Neural cell (in vitro differentiated cells): ENCODE measurements around the gene URI1. TPM values are rescaled to one million over a fixed set of nuclear protein-coding genes. Genes with fewer than 3 reads are reported as not detected.

Experiments used
- H2AFZ ChIP-seq: fragments of 200-600, 300-800 bp; sonication (generic), shearing (Covaris generic); 2 replicates; pipeline ENCODE4 v1.6.0; 2014; ENCODE audit warnings: low read depth, mild to moderate bottlenecking, antibody characterized with exemption, low read length, moderate library complexity
- H3F3A ChIP-seq: fragments of 200-600 bp; shearing (Covaris generic); 2 replicates; pipeline ENCODE4 v1.6.1; 2016; ENCODE audit warnings: mild to moderate bottlenecking, moderate library complexity, mixed read lengths, antibody characterized with exemption, low read length; ENCODE audit not compliant: insufficient read depth, poor library complexity, severe bottlenecking
- H3K27ac ChIP-seq: fragments of 200-600, 300-800 bp; sonication (generic), shearing (Covaris generic); 2 replicates; pipeline ENCODE4 v1.5.1; 2014; ENCODE audit warnings: mild to moderate bottlenecking, low read length, moderate library complexity
- H3K27me3 ChIP-seq: fragments of 300-800, 200-600 bp; sonication (generic), shearing (Covaris generic); 2 replicates; pipeline ENCODE4 v1.6.0; 2014; ENCODE audit warnings: mild to moderate bottlenecking, low read depth, low read length, moderate library complexity; ENCODE audit not compliant: insufficient read depth
- H3K36me3 ChIP-seq: fragments of 300-800, 200-600 bp; sonication (generic), shearing (Covaris generic); 2 replicates; pipeline ENCODE4 v1.5.1; 2014; ENCODE audit warnings: mild to moderate bottlenecking, antibody characterized with exemption, low read length, moderate library complexity; ENCODE audit not compliant: insufficient read depth
- H3K4me2 ChIP-seq: fragments of 300-800, 200-600 bp; sonication (generic), shearing (Covaris generic); 2 replicates; pipeline ENCODE4 v1.6.0; 2014; ENCODE audit warnings: mild to moderate bottlenecking, low read length
- H3K4me3 ChIP-seq: fragments of 300-800, 200-600 bp; sonication (generic), shearing (Covaris generic); 2 replicates; pipeline ENCODE4 v1.5.1; 2014; ENCODE audit warnings: mild to moderate bottlenecking, low read length, moderate library complexity
- H3K79me2 ChIP-seq: fragments of 200-600 bp; shearing (Covaris generic); replicated peaks from 2 replicates; pipeline ENCODE4 v1.6.0; 2014; ENCODE audit warnings: mild to moderate bottlenecking, low read length, moderate library complexity; ENCODE audit not compliant: insufficient read depth
- H3K9ac ChIP-seq: fragments of 300-800, 200-600 bp; sonication (generic), shearing (Covaris generic); 2 replicates; pipeline ENCODE4 v1.6.1; 2016; ENCODE audit warnings: mild to moderate bottlenecking, low read length, mixed read lengths
- H3K9me2 ChIP-seq: fragments of 200-600 bp; shearing (Covaris generic); 2 replicates; pipeline ENCODE4 v1.6.1; 2016; ENCODE audit warnings: mild to moderate bottlenecking, low read length, mixed read lengths; ENCODE audit not compliant: insufficient read depth
- H3K9me3 ChIP-seq: fragments of 200-600, 300-800 bp; sonication (generic), shearing (Covaris generic); 2 replicates; pipeline ENCODE4 v1.6.1; 2016; ENCODE audit warnings: mild to moderate bottlenecking, mixed run types, low read length, moderate library complexity, mixed read lengths
- H4K20me1 ChIP-seq: fragments of 200-600 bp; shearing (Covaris generic); 2 replicates; pipeline ENCODE4 v1.6.1; 2016; ENCODE audit warnings: mild to moderate bottlenecking, mixed run types; ENCODE audit not compliant: insufficient read depth
- EP300 ChIP-seq: fragments of 450-650 bp; conservative IDR thresholded peaks from 2 replicates; pipeline ENCODE4 v1.6.1; 2014; ENCODE audit warnings: antibody characterized with exemption, mild to moderate bottlenecking, moderate library complexity; ENCODE audit not compliant: poor library complexity, severe bottlenecking
- EZH2 ChIP-seq: fragments of 200-600, 300-800 bp; shearing (Covaris generic), sonication (generic); IDR thresholded peaks from 2 replicates; pipeline ENCODE4 v1.6.1; 2014; ENCODE audit warnings: antibody characterized with exemption, low read length, borderline replicate concordance, mild to moderate bottlenecking; ENCODE audit not compliant: insufficient read depth, poor library complexity, severe bottlenecking
- MXI1 ChIP-seq: fragments of 450-650 bp; conservative IDR thresholded peaks from 2 replicates; pipeline ENCODE4 v1.6.1; 2014; ENCODE audit warnings: antibody characterized with exemption, mild to moderate bottlenecking; ENCODE audit not compliant: poor library complexity, severe bottlenecking
- POLR2AphosphoS5 ChIP-seq: IDR thresholded peaks from 2 replicates; pipeline ENCODE4 v1.6.1; 2012
- RAD21 ChIP-seq: fragments of 450-650 bp; conservative IDR thresholded peaks from 2 replicates; pipeline ENCODE4 v1.6.1; 2014; ENCODE audit warnings: antibody characterized with exemption, mild to moderate bottlenecking, moderate library complexity
- SMC3 ChIP-seq: fragments of 450-650 bp; conservative IDR thresholded peaks from 2 replicates; pipeline ENCODE4 v1.6.1; 2014; ENCODE audit warnings: antibody characterized with exemption, mild to moderate bottlenecking, moderate library complexity; ENCODE audit not compliant: poor library complexity
- TAF1 ChIP-seq: IDR thresholded peaks from 2 replicates; pipeline ENCODE4 v1.6.1; 2012; ENCODE audit warnings: low read depth
- polyA plus RNA-seq: library from polyadenylated mRNA; depleted of rRNA; stranded (reverse); fragments of >200 nt; gene quantifications from 2 replicates; pipeline ENCODE4 v1.2.3, GENCODE V29; 2014
- TF ChIP-seq, protein P1 (sequence below): IDR thresholded peaks from 2 replicates; pipeline ENCODE4 v1.6.1; 2012; ENCODE audit warnings: borderline replicate concordance
- TF ChIP-seq, protein P2 (sequence below): fragments of 450-650 bp; IDR thresholded peaks from 2 replicates; pipeline ENCODE4 v1.5.1; 2014; ENCODE audit warnings: antibody characterized with exemption, mild to moderate bottlenecking, moderate library complexity; ENCODE audit not compliant: poor library complexity, severe bottlenecking

Gene URI1
- polyA plus RNA-seq, 1 donor from 2014 or later: 55.4 TPM

DNA sequence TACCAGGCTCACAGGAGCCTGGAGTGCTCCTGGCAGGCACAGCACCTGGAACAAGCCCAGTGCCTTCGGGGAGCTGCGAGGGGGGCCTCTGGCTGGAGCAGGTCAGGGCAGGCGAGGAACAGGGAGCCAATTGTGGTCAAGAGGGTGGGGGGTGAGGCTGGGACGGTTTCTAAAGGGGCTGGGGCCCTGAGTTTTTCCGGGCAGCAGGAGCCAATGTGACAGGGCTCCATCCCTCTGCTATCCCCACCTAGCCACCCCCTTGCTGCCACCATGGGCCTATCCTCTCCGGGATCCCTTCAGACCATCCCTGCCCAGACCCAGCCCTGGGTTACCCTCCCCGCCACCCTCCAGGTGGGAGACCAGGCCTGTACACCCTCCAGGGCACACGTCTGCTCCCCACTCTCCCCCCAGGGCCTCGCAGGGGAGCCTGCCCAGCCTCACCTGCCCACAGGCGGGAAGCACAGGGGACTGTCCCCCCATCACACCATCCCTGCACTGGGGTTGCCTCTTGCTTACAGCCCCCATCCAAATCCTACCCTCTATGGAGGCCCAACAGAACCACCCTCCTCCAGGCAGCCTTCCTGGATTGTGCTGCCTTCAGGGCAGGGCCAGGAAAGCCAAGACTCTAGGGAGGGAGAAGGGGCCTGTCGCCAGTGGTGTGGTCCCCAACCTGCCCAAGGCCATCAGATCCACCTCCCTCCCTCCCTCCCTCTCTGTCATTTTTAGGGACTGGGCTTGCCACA is 121.0 kb downstream of the URI1 start:
- Histone ChIP-seq H4K20me1 (no peaks in the 10 kb centered on the region), H3K27ac (no peak overlapping the region), H3K27me3 (no peaks in the 10 kb centered on the region), H3F3A (peaks cover 5% of the 10 kb centered on the region), H3K9me2 (no peaks in the 10 kb centered on the region), H3K9me3 (no peaks in the 10 kb centered on the region), H3K4me2 (no peak overlapping the region), H3K4me3 (no peak overlapping the region), H3K9ac (no peak overlapping the region), H2AFZ (no peak overlapping the region), H3K36me3 (no peaks in the 10 kb centered on the region), H3K79me2 (no peaks in the 10 kb centered on the region)
- TF ChIP-seq EP300: no peak

DNA sequence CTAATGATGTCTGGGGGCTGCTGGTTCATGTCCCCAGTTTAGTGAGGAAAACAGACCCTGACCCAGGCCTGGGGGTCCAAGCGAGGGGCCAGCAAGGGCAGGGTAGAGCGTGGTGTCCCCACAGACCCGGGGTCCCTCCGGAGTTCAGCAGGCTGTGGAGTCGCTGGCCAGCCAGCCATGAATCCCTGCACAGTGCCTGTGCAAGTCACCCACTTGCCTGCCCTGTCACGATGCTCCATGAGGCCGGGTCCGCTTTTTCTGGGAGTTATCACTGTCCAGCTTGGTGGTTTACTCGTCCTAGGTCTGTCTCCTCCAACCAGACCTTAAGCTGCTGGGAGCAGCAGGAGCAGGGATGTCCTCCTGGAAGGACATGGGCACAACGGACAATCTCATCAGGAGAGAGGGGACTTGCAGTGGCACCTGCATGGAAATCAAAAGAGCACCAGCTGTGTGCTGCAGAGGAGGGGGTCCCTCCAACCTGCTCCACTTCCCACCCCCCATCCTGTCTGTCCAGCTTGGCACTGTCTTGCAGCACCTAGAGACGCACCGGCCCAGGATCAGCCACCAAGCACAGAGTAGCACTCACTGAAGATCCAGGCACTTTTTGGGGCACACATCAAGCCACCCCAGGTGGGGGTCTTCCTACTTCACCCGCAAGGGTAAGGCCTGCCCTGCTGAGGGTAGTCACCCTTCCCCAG is 121.8 kb downstream of the URI1 start:
- Histone ChIP-seq H3K27ac (no peak overlapping the region), H3K36me3 (no peaks in the 10 kb centered on the region), H3F3A (peaks cover 5% of the 10 kb centered on the region), H3K9me2 (no peaks in the 10 kb centered on the region), H3K27me3 (no peaks in the 10 kb centered on the region), H4K20me1 (no peaks in the 10 kb centered on the region), H3K9me3 (no peaks in the 10 kb centered on the region), H3K4me3 (no peak overlapping the region), H3K79me2 (no peaks in the 10 kb centered on the region), H2AFZ (no peak overlapping the region), H3K9ac (no peak overlapping the region), H3K4me2 (no peak overlapping the region)
- TF ChIP-seq SMC3: no peak
- no peak for TF ChIP-seq MXI1
- TF ChIP-seq, protein P1, sequence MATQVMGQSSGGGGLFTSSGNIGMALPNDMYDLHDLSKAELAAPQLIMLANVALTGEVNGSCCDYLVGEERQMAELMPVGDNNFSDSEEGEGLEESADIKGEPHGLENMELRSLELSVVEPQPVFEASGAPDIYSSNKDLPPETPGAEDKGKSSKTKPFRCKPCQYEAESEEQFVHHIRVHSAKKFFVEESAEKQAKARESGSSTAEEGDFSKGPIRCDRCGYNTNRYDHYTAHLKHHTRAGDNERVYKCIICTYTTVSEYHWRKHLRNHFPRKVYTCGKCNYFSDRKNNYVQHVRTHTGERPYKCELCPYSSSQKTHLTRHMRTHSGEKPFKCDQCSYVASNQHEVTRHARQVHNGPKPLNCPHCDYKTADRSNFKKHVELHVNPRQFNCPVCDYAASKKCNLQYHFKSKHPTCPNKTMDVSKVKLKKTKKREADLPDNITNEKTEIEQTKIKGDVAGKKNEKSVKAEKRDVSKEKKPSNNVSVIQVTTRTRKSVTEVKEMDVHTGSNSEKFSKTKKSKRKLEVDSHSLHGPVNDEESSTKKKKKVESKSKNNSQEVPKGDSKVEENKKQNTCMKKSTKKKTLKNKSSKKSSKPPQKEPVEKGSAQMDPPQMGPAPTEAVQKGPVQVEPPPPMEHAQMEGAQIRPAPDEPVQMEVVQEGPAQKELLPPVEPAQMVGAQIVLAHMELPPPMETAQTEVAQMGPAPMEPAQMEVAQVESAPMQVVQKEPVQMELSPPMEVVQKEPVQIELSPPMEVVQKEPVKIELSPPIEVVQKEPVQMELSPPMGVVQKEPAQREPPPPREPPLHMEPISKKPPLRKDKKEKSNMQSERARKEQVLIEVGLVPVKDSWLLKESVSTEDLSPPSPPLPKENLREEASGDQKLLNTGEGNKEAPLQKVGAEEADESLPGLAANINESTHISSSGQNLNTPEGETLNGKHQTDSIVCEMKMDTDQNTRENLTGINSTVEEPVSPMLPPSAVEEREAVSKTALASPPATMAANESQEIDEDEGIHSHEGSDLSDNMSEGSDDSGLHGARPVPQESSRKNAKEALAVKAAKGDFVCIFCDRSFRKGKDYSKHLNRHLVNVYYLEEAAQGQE: no peak
- no peak for TF ChIP-seq EP300
- no peak for TF ChIP-seq EZH2
- no peak for TF ChIP-seq POLR2AphosphoS5
- TF ChIP-seq, protein P2, sequence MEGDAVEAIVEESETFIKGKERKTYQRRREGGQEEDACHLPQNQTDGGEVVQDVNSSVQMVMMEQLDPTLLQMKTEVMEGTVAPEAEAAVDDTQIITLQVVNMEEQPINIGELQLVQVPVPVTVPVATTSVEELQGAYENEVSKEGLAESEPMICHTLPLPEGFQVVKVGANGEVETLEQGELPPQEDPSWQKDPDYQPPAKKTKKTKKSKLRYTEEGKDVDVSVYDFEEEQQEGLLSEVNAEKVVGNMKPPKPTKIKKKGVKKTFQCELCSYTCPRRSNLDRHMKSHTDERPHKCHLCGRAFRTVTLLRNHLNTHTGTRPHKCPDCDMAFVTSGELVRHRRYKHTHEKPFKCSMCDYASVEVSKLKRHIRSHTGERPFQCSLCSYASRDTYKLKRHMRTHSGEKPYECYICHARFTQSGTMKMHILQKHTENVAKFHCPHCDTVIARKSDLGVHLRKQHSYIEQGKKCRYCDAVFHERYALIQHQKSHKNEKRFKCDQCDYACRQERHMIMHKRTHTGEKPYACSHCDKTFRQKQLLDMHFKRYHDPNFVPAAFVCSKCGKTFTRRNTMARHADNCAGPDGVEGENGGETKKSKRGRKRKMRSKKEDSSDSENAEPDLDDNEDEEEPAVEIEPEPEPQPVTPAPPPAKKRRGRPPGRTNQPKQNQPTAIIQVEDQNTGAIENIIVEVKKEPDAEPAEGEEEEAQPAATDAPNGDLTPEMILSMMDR: no peak
- TF ChIP-seq TAF1: no peak
- no peak for TF ChIP-seq RAD21
